Calu3 (cell line): ENCODE results near the gene INTS1. TPM values are rescaled to one million over a fixed set of nuclear protein-coding genes. Genes with fewer than 3 reads are reported as not detected.
A peak's percentile ranks its signal among the peaks of the same experiment; 100 is the strongest.

Experiments
- BruUV-seq: library from RNA; stranded (reverse); fragments of 400-500 nt; replicated peaks from 2 replicates; lab custom pipeline; 2021; lab: Mats Ljungman, UMichigan
- CTCF ChIA-PET: fragments of 300-600 bp; sonication (Branson Sonifier 250); formaldehyde crosslinking; loops from one replicate; lab custom pipeline; 2022; ENCODE audit warnings: antibody characterized with exemption; lab: Charles Lee
- DNase-seq: peaks from one replicate; pipeline ENCODE4 v3.0.0; 2022
- H3K27ac Mint-ChIP-seq: one replicate; pipeline ENCODE4 v1.8.0; 2022; ENCODE audit warnings: mixed read lengths; ENCODE audit not compliant: unreplicated experiment
- H3K27me3 Mint-ChIP-seq: one replicate; pipeline ENCODE4 v1.8.0; 2022; ENCODE audit warnings: mixed read lengths; ENCODE audit not compliant: unreplicated experiment
- H3K36me3 Mint-ChIP-seq: one replicate; pipeline ENCODE4 v1.8.0; 2022; ENCODE audit warnings: mild to moderate bottlenecking, moderate library complexity, mixed read lengths; ENCODE audit not compliant: insufficient read depth, unreplicated experiment
- H3K4me1 Mint-ChIP-seq: one replicate; pipeline ENCODE4 v1.8.0; 2022; ENCODE audit warnings: mild to moderate bottlenecking, low read depth, mixed read lengths; ENCODE audit not compliant: unreplicated experiment
- H3K4me3 Mint-ChIP-seq: one replicate; pipeline ENCODE4 v1.8.0; 2022; ENCODE audit warnings: mild to moderate bottlenecking, low read depth, moderate library complexity, mixed read lengths; ENCODE audit not compliant: unreplicated experiment
- H3K9me3 Mint-ChIP-seq: one replicate; pipeline ENCODE4 v1.8.0; 2022; ENCODE audit warnings: low read depth, mixed read lengths; ENCODE audit not compliant: unreplicated experiment
- CTCF ChIP-seq: fragments of 200-600 bp; IDR thresholded peaks from one replicate; pipeline ENCODE4 v1.8.0; 2022; ENCODE audit warnings: antibody characterized with exemption; ENCODE audit not compliant: unreplicated experiment
- intact Hi-C: fragments of 100-400 bp; cut with micrococcal nuclease; formaldehyde crosslinking; loops from one replicate; pipeline ENCODE4 v1.10.0; 2022; ENCODE audit not compliant: unreplicated experiment
- total RNA-seq: library from RNA; stranded (reverse); gene quantifications from 2 replicates; pipeline ENCODE4 v1.2.3, GENCODE V29; 2022

Gene INTS1
- total RNA-seq, 1 experiment from 2014 or later, result 192 TPM

- intact Hi-C loops, result loop anchor here (1.0 to 5.0 kb wide), 2 partner anchors 209 to 240 kb away; no protein-coding TSS in a partner anchor
- BruUV-seq, result no TSS peak
- Mint-ChIP-seq H3K36me3 (peaks cover 92% of the 10 kb centered on the region), H3K27ac (no peak overlapping the region), H3K4me1 (no peaks in the 10 kb centered on the region), H3K27me3 (peaks cover 24% of the 10 kb centered on the region), H3K4me3 (no peak overlapping the region), H3K9me3 (no peaks in the 10 kb centered on the region)
- CTCF ChIA-PET, result interaction anchor here (0.5 to 2.4 kb wide), 11 partner anchors 9 to 249 kb away, joined by 3 to 11 read pairs (median 4); no protein-coding TSS in a partner anchor
- no peak for DNase-seq
- no peak for TF ChIP-seq CTCF
Measured at GRCh38 chr7:1431634-1432380, 72.4 kb downstream of the INTS1 start.

- BruUV-seq, result no TSS peak
- Mint-ChIP-seq H3K4me3 (no peak overlapping the region), H3K36me3 (peaks cover 91% of the 10 kb centered on the region), H3K9me3 (no peaks in the 10 kb centered on the region), H3K27me3 (peaks cover 29% of the 10 kb centered on the region), H3K27ac (peak overlapping the region; percentile 36), H3K4me1 (no peaks in the 10 kb centered on the region)
- DNase-seq, result no peak
- CTCF ChIA-PET, result interaction anchor here (0.7 to 2.4 kb wide), 3 partner anchors 24 to 52 kb away, joined by 3 to 9 read pairs (median 6); no protein-coding TSS in a partner anchor
- intact Hi-C loops, result loop anchor here (5.0 kb wide), 1 partner anchor 239 kb away; no protein-coding TSS in a partner anchor
- no peak for TF ChIP-seq CTCF
Measured at GRCh38 chr7:1431226-1431625, 73.0 kb downstream of the INTS1 start.

- DNase-seq, result no peak
- Mint-ChIP-seq H3K4me3 (no peak overlapping the region), H3K9me3 (no peaks in the 10 kb centered on the region), H3K4me1 (no peaks in the 10 kb centered on the region), H3K27me3 (peaks cover 39% of the 10 kb centered on the region), H3K36me3 (peaks cover 90% of the 10 kb centered on the region), H3K27ac (no peak overlapping the region)
- BruUV-seq, result no TSS peak
- TF ChIP-seq CTCF, result no peak
- CTCF ChIA-PET, result interaction anchor here (0.7 to 2.4 kb wide), 2 partner anchors 25 to 53 kb away, joined by 3 to 6 read pairs; no protein-coding TSS in a partner anchor
- intact Hi-C loops, result loop anchor here (5.0 kb wide), 1 partner anchor 238 kb away; no protein-coding TSS in a partner anchor
Measured at GRCh38 chr7:1430056-1430845, 73.9 kb downstream of the INTS1 start.

- CTCF ChIA-PET, result no interaction called here
- DNase-seq, result no peak
- peak overlapping the region; percentile 22 for H3K27ac Mint-ChIP-seq
- intact Hi-C loops, result no loop called here
- peaks cover 79% of the 10 kb centered on the region for H3K36me3 Mint-ChIP-seq
- peaks cover 51% of the 10 kb centered on the region for H3K27me3 Mint-ChIP-seq
- no peak overlapping the region for H3K4me3 Mint-ChIP-seq
- no peaks in the 10 kb centered on the region for H3K9me3 Mint-ChIP-seq
- H3K4me1 Mint-ChIP-seq, result no peaks in the 10 kb centered on the region
- BruUV-seq, result no TSS peak
- TF ChIP-seq CTCF, result no peak
Measured at GRCh38 chr7:1428941-1429501, 75.2 kb downstream of the INTS1 start.
